Stimulated activated CD4-positive, alpha-beta T cell treated with anti-CD3 and anti-CD28 coated beads, TNF-alpha, amount 100 ng/mL, for 1 hour (primary cell): ENCODE data around the gene IFI27L1.
A peak's percentile ranks its signal among the peaks of the same experiment; 100 is the strongest.

Experiments used
- DNase-seq, 3 donors: peaks; one replicate each; pipeline ENCODE4 v3.0.0-alpha.2; 2020; ENCODE audit warnings: low read depth in 3 of 3, low spot score in 1 of 3

The IFI27L1 gene, protein sequence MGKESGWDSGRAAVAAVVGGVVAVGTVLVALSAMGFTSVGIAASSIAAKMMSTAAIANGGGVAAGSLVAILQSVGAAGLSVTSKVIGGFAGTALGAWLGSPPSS

DNA sequence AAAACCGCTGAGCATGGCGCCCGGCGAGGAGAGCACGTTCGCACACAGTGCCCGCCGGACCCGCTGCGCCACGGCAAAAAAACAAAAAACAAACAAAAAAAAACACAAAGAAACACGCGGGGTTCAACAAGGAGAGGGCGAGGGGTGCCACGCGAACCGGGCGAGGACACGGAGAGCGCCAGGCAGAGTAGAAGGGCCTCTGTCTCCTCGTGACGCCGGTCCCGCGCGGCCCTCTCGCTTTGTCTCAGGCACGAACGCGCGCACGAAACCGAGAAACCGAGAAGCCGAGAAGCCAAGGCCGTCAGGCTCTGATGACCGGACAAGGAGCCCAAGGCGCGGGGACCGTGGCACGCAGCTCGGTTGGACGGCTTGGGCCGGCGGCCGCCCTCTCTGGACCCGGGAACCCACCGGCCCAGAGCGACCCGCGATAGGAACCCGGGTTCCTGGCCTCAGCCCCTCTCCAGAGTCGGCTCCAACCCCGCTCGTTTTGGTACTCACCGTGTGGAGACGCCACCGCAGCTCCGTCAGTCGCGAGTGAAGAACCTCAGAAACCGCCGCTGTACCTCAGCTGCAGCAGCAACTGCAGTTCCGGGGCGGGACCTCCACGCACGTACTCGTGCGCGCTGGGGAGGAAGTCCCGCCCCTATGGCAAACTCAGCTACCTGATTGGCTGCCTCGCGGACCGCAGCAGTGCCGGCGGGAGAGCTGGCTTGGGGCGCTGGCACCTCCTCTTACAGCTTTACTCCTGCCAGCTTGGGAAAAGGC is at the start of gene IFI27L1, which contains the start of gene DDX24:
TSS of gene IFI27L1 (plus strand) at position 690 of the 765 bp plus-strand sequence. CDS start 15,628 bp downstream, outside the sequence.
TSS of gene DDX24 (minus strand) at position 582 of the 765 bp plus-strand sequence. CDS start 1,460 bp downstream, outside the sequence.
- peak; percentile 91 to 93 (median 91) for DNase-seq

DNA sequence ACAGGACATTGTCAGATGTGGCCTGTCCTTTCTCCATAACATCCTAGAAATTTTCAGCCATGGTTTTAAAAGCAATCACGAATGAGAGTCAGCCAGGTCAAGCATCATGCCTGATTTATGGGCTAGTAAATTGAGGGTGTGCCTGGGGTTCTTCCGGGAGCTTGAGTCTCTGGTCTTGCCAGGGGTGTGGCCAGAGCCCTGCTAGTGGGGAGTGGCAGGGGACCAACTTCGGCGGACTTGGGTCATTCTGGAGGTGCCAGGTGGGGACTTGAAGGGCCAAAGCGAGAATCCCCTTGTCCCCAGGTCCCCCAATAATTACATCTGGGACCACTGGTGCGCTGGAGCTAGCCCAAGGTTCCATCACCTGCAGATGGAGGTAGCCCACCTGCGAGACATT is 49.2 kb upstream of the IFI27L1 start:
- DNase-seq, result no peak

DNA sequence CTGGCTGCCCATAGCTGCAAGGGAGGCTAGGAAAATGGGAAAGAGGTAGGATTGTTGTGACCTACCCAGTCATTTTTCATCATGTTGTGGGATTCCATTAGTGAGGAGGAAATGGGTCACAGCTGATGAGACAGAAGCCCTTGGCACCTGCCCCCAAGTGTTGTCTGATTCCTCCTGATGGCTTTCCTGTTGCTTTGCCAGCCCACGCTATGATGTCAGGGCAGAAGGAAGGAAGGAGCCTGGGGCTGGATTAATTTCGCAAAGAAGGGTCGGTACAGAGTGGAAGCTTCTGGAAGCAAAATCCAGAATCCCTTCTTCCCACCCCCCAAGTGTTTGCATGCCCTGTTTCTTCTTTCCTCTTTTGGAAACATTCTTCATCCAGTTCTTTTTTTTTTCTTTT is 46.2 kb upstream of the IFI27L1 start:
- DNase-seq, result no peak

DNA sequence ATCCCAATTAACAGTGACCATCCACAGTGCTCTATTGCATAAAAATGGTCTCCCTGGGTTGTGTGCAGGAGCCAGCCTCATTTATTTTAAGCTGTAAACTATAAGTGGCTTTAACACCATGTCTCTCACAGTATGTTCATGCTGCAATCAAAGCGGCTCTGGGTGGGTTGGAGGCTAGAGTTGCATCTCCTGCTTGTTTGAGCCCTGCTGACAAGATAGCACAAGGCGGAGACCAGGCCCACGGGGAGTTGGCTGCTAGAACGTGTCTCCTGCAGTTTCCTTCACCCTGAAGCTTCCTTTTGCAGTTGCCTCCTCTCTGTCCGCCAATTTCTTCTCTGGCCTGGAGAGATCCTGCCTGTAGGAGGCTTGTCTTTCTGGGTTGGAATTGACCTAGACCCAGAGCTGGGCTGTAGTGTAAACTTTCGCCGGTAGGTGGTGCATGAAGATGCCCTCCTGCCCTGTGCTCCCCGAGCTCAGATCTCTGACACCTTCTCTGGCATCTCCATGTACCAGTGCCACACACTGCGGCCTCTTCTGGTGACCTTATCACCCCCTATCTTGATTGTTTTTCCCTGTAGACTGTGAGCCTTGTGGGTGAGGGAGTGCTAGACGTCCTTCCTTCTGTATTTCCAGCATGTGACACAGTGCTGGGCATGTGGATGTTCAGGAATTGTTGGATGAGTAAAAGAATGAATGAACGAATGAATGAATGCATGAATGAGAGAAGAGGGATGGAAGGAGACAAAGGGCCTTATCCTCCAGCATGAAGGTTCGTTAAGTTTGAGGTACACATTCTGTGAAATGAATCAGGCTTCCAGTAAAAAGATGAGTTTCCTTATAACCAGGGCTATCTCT is 44.6 kb upstream of the IFI27L1 start:
- peak; percentile 30 to 66 (median 49) for DNase-seq

DNA sequence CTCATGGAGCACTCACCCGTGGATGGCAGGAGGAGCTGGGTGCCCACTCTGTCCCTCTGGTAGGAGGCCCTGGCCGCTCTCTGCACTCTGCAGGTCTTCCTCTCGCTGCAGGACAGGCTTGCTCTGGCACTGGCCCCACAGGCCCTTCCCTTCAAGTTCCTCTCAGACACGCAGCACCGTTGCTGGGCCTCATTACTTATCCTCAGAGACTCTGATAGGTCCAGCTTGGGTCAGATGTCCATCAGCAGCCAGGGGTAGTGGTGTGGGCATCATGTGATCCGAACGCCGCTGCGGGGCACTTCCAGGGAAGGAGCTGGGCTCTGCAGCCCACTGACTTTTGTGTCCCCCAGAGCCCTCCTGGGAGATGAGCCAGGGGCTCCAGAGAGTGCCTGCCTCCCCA is 43.2 kb upstream of the IFI27L1 start:
- DNase-seq, result no peak

DNA sequence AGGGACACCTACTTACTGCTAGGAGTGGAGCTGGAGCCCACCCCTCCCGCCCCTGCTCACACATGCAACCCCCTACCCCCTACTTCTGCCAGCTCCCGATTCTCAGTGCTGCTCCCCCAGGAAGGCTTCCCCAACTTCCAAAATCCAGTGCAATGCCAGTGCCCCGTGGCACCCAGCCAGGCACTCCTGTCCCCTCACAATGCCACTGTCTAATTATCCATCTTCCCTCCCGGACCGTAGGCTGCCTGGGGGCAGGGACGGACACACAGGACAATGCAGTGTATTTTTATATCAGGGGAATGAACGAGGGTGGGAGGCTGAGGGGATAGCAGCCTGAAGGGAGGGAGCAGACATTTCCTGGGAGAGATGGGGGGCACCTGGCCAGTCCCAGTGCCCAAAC is 42.6 kb upstream of the IFI27L1 start:
- no peak for DNase-seq

DNA sequence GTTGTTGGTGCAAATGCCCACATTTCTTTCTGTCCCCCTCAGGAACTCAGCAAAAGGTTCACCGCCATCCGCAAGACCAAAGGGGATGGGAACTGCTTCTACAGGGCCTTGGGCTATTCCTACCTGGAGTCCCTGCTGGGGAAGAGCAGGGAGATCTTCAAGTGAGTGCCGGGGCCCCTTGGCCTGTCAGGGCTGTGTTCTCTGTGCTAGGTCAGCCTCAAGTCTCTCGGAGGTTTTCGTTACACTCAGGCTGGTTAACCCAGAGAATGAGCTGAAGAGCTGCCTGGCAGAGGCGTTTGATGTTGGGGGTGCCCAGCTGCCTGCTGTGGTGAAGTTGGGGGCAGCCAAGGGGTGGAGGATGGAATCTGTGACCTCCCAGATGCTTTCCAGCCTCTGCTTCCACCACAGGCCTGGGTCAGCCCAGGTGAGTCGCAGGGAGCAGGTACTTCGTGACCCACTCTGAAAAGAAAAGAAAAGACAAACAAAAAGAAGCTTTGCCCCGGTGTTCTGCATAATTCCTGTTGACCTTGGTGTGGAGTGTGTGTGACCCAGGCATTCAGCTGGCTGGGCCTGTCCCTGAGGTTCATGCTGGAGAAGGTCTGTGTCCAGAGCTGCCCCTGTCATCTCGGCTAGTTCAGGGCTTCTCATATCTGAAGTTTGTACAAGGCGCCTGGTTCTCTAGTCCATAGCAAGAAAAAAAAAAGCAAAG is 42.0 kb upstream of the IFI27L1 start:
- no peak for DNase-seq

DNA sequence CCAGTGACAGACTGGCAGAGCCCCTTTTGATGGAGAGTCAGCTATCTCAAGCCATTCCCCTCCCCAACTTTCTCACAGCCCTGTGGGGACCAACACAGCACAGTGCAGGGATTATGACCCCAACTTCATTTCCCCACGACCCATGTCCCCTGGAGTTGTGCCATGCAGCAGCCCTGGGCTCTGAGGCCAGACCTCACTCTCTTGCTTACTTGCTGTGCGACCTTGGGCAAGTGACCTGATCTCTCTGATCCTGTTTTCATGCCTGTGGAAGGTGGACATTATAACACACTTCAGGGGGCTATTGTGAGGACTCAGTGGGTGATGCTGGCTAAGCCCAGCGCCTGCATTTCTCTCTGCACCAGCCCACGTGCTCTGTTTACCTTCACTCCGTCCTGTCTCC is 40.9 kb upstream of the IFI27L1 start:
- no peak for DNase-seq

DNA sequence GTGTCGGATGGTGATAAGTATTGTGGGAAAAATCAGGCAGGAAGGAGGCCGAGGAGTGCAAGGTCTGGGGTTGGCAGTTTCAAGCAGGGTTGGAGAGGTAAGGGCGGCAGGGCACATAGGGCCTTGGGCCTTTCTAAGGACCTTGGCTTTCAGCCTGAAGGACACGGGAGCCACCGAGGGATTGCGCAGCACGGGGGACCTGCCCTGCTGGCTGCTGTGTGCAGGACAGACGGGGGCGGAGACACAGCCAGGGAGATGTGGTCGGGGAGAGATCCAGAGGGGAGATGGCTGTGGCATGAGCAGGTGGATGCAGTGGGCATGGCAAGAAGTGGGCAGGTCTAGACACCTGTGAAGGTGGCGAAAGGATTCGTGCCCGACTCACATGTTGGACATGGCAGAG is 40.3 kb upstream of the IFI27L1 start:
- no peak for DNase-seq

DNA sequence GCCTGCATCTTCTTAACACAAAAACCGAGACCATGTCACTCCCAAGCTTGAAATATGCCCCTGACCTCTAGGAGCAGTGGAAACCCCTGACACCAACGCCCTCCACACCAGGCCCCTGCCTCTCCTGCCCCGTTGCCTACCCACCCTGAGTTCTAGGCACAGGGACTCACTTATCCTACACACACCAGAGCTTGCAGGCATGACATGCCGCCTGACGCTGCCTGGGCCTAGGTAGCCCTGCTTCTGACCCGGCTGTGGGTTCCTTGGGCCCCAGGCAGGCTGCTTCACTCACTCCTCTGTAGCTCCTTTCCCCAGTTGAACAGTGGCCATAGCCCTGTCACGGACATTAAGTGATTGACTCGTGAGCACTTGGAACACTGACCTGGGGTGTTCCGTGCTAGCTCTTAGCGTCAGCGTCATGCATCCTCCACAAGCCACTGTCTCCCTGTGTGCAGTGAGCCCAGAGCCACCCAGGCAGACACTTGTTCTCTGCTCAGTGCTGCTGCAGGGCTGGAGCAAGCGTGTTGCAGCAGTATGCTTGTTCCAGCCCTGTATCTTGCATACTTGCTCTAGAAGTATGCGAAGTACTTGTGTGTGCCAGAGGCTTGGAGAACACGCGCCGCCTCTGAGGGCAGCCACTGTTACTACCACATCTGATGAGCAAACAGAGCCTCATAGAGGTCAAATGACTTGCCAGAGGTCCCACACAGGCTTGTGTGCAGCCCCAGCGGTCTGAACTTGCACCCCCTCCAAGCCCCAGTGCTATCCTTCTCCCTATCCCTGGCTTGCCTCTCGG is 39.4 kb upstream of the IFI27L1 start:
- no peak for DNase-seq

DNA sequence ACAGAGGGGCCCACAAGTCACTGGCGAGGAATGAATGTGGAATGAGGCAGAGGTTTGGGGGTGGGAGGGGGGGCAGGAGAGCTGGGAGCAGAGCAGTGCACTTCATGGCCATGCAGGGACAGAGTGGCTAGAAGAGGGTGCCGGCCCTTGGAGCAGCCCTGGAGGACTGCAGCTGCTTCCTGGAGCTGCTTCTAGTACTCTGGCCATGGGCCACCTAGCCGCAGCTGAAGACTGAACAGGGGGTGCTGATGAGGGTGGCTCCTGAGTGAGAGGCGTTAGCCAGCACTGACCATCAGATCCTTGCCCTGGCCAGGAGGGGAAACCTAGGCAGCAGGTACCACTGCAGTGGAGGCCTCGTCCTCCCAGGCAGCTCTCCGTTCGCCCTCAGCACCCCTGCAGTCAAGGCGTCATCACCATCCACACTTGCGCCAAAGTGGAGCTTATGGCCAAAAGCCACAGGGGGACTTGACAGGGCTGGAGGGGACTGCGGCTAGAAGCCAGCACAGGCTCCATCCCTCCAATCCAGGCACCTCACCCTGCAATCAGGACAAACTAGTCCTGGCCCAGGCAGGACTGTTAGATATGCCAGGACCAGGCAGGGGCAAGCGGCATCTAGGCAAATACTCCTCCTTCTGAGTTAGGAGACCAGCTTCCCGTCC is 38.5 kb upstream of the IFI27L1 start:
- no peak for DNase-seq

DNA sequence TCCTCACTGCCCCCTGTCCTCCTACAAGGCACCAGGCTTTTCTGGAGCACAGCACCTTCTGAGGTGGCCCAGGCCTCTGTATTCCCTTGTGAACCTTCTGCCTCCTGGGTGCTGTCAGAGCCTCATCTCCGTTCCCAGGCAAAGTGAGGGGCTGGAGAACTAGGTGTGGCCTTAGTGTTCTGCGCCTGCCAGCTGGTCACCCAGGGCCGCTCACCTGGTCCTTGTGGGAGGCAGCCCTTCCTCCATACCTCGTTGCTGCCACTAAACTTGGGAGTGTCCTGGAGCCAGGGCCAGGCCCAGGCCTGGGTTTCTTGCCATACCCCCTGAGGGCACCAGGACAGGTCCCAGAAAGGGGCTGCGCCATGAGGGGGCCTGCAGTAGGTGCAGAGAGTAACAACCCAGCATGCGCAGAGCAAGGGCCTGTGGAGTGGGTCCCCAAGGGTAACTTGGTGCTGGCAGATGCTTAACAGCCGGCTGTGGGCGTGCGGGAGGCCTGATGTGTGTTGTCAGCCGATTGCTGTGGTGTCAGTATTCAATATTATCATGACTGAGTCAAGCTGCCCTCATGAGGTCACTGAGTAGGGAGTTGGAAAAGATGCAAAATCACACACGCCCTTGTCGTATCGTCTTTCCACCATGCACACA is 37.9 kb upstream of the IFI27L1 start:
- no peak for DNase-seq

DNA sequence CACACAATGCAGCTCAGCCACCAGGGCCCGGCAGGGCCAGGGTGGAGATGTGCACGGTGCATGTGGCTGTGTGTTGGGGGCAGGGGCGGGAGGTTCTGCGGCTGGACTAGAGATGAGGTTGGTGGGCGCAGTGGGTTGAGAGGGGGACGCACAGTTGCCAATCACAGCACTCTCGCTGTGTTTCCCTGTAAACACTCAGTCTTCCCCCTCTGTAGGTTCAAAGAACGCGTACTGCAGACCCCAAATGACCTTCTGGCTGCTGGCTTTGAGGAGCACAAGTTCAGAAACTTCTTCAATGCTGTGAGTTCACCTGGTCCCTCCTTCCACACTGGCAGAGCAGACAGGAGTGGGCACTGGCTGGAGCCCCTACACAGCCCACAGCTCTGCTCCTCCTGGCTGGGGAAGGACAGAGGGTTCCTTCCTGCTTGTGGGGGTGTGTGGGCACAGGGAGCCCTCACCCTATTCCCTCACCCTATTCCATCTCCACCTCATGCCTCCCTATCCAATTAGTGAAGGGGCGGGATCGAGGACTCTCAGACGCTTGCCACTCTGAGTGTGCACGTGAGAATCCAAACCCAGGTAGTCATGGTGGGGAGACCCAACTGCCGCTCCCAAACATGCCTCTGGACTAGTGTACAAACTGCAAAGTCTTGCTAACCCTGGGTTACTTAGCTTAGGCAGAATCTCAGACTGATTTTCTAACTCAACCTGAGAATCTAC is 37.2 kb upstream of the IFI27L1 start:
- no peak for DNase-seq

DNA sequence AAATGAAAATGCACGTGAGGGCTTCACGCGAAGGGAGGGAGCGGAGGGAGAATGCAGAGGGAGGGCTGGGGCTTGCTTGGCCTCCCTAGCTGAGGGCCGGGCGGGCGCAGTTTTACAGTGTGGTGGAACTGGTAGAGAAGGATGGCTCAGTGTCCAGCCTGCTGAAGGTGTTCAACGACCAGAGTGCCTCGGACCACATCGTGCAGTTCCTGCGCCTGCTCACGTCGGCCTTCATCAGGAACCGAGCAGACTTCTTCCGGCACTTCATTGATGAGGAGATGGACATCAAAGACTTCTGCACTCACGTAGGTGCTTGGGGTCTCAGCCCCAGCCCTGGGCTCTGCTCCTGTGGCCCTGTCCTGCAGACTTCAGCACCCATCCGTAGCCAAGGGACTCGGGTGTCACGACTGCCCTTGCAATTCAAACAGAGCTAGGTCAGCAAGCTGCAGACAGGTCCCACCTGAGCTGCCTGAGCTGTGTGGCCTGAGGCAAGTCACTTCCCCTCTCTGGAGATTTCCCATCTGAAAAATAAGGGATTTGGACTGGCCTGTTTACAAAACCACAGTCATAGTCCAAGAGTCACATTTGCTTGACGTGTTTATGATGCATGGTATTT is 36.5 kb upstream of the IFI27L1 start:
- no peak for DNase-seq

DNA sequence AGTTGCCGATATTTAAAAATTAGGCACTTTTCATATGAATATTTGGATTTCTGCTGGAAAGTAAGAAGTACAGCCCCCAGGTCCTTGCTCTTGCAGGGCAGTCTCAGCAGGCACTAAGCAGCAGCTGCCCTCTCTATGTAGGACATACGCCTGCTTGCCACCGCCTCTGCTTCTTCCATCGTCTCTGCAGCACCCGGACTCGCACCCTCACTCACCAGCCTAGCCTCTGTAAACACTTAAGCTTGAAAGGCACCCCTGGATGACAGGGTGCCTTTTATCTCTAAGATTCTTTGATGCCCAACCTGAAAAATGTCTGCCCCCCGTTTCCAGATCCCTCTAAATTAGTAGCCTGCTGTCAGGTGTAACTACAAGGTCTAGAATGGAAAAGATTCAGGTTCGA is 36.0 kb upstream of the IFI27L1 start:
- DNase-seq, result no peak

DNA sequence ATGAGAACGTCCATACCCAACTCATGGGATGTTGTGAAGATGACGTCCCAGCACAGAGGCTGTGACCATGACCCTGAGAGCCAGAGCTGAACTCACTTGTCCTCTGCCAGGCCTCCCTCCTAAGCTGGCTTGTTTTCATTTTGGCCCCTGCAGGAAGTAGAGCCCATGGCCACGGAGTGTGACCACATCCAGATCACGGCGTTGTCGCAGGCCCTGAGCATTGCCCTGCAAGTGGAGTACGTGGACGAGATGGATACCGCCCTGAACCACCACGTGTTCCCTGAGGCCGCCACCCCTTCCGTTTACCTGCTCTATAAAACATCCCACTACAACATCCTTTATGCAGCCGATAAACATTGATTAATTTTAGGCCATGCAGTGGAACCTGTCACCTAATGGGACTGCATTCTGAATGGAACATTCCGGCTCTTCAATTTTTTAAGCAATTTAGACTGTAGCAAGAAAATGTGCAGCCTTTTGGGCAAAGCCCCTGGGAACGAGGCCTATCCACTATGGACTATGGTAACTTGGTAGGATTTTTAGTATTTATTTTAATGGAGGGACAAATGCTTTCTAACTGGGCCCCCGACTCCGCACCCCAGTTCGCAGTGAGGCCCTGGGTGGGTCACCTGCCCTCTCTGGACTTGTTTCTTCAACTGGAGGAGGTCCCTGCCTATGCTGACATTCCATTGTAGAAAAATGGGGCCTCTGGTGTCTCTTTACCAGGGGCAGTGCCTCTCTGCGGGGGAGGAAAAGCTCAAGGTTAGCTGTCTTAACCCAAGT is 35.4 kb upstream of the IFI27L1 start:
- DNase-seq, result no peak

DNA sequence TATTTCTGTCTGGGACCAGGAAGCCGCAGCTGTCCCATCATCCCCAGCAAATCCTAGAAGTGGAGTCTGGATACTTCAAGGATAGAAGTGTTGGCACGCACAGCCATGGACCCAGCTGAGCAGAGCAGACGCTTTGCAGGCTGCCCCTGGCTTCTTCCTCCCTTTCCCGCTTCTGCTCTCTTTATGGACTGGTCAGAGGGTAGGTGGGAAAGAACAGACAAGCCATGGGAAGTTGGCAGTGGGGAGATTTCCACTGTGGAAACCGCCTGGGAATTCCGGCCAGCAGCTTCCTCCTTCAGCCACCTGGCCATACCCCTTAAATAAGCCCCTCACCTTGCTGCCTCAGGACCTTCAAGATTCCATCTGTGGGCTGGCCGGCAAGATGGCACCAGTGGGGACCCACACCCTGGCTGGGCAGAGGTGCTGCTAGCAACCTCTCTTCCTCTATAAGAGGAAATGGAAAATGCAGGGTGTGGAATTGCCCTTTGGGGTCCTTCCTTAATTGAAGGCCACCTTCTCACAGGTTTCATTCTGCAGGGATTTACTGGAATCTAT is 34.3 kb upstream of the IFI27L1 start:
- no peak for DNase-seq
